NCI-H82 treated with DMSO at 0.1 percent for 48 hours (cell line): Measurements from ENCODE around the gene ZBTB39.
"Not testable (repeated sequence)": the region's sequence is repeated elsewhere in the genome, so short reads cannot be mapped to it uniquely, and the experiment has no call there.

Source experiments
- DNase-seq: peaks from one replicate; lab custom pipeline; 2025; ENCODE audit not compliant: unreplicated experiment; lab: John Stamatoyannopoulos, UW

Gene ZBTB39

DNA sequence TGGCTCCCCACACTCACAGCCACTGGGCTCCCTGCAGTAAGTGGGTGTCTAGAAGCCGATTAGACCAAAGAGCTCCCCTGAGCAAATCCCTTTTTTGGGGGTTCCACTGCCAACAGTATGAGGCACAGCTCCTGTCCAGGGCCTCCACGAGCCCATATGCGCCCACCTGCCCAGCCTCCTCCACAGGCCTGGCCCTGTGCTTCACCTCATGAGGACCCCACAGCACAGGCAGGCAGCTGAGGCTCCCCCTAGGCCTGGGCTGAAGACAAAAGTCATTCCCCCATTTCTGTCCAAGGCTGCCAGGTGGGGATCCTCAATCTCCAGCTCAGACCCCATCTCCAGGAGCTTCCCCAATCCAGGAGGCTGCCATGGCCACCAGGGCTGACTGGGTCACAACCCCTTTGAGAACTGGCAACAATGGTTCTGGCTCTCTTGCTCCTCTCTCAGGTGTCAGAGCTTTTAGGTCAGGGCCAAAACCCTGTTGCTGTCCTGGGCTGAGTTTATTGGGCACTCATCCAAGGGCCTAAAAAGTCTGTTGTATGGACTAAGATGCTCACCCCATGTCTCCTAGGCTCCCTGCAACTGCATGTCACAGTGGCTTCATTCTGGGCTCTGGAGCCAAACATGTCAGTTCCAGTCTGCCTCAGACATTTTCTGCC lies 23.6 kb downstream of the ZBTB39 start:
- not testable (repeated sequence) for DNase-seq

GRCh38 chr12:56980941-56981530 lies 25.3 kb downstream of the ZBTB39 start:
- no peak for DNase-seq

GRCh38 chr12:56980268-56980667 lies 26.1 kb downstream of the ZBTB39 start:
- no peak for DNase-seq

DNA sequence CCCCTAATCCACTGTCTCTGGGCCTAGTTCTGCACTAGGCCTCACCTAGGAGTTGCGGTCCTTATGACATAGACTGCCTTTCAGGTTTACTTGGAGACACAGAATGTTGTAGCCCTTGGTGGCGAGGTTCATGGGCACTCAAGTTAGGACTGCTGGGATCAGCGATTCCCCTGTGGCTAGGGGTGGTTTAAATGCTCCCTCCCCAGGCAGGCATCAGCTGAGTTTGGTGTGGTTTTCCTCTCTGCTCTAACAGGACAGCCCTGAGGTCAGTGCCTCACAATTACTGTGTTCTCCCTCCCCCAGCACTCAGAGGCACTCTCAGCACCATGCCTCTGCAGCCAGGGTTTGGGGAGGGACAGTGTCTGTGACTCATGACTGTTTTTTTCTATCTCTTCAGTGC lies 26.7 kb downstream of the ZBTB39 start:
- no peak for DNase-seq

GRCh38 chr12:56978397-56979138 lies 27.8 kb downstream of the ZBTB39 start:
- no peak for DNase-seq

DNA sequence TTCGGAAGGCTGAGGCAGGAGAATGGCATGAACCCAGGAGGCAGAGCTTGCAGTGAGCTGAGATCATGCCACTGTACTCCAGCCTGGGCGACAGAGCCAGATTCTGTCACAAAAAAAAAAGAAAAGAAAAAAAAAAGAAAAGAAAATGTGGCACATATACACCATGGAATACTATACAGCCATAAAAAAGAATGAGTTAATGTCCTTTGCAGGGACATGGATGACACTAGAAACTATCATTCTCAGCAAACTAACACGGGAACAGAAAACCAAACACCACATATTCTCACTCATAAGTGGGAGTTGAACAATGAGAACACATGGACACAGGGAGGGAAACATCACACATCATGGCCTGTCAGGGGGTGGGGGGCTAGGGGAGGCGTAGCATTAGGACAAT lies 29.0 kb downstream of the ZBTB39 start:
- DNase-seq: not testable (repeated sequence)

GRCh38 chr12:56974224-56974623 lies 32.1 kb downstream of the ZBTB39 start:
- not testable (repeated sequence) for DNase-seq

DNA sequence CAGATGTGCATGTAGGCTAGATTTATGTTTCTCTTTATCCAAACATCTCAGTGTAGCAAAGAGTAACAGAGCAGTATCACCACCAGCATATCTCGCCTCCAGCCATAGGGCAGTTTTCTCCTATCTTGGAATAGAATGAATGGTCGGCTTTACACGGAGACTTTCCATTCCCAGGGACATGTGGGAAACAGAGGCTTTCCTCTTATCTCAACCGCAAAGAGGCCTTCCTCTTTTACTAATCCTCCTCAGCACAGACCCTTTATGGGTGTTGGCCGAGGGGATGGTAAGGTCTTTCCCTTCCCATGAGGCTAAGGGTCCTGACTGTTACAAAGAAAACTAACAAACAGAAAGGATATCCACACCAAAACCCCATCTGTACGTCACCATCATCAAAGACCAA lies 37.4 kb downstream of the ZBTB39 start:
- DNase-seq: not testable (repeated sequence)

GRCh38 chr12:56965997-56966642 lies 40.2 kb downstream of the ZBTB39 start:
- DNase-seq: not testable (repeated sequence)

DNA sequence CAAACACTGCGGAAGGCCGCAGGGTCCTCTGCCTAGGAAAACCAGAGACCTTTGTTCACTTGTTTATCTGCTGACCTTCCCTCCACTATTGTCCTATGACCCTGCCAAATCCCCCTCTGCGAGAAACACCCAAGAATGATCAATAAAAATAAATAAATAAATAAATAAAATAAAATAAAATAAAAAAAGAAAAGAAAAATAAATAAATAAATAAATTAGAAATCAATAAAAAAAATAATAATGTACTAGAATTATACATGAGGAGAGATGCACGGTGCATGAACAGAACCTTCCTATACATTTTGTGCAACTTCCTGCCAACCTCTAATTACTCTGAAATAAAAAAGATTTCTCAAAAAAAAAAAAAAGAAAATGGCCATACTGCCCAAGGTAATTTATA lies 41.2 kb downstream of the ZBTB39 start:
- not testable (repeated sequence) for DNase-seq

DNA sequence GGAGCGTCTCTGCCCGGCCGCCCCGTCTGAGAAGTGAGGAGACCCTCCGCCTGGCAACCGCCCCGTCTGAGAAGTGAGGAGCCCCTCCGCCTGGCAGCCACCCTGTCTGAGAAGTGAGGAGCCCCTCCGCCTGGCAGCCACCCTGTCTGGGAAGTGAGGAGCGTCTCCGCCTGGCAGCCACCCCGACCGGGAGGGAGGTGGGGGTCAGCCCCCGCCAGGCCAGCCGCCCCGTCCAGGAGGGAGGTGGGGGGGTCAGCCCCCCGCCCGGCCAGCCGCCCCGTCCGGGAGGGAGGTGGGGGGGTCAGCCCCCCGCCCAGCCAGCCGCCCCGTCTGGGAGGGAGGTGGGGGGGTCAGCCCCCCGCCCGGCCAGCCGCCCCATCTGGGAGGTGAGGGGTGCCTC lies 42.8 kb downstream of the ZBTB39 start:
- DNase-seq: not testable (repeated sequence)

DNA sequence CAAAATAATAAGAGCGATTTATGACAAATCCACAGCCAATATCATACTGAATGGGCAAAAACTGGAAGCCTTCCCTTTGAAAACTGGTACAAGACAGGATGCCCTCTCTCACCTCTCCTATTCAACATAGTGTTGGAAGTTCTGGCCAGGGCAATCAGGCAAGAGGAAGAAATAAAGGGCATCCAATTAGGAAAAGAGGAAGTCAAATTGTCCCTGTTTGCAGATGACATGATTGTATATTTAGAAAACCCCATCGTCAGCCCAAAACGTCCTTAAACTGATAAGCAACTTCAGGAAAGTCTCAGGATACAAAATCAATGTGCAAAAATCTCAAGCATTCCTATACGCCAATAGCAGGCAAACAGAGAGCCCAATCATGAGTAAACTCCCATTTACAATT lies 44.1 kb downstream of the ZBTB39 start:
- not testable (repeated sequence) for DNase-seq

DNA sequence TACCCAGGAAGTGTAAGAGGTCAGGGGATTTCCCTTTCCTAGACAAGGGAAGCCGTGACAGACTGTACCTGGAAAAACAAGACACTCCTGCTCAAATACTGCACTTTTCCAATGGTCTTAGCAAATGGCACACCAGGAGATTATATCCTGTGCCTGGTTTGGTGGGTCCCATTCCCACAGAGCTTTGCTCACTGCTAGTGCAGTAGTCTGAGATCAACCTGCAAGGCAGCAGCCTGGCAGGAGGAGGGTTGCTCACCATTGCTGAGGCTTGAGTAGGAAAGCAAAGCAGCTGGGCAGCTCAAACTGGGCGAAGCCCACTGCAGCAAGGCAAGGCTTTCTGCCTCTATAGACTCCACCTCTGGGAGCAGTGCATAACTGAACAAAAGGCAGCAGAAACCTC lies 47.9 kb downstream of the ZBTB39 start:
- no peak for DNase-seq

DNA sequence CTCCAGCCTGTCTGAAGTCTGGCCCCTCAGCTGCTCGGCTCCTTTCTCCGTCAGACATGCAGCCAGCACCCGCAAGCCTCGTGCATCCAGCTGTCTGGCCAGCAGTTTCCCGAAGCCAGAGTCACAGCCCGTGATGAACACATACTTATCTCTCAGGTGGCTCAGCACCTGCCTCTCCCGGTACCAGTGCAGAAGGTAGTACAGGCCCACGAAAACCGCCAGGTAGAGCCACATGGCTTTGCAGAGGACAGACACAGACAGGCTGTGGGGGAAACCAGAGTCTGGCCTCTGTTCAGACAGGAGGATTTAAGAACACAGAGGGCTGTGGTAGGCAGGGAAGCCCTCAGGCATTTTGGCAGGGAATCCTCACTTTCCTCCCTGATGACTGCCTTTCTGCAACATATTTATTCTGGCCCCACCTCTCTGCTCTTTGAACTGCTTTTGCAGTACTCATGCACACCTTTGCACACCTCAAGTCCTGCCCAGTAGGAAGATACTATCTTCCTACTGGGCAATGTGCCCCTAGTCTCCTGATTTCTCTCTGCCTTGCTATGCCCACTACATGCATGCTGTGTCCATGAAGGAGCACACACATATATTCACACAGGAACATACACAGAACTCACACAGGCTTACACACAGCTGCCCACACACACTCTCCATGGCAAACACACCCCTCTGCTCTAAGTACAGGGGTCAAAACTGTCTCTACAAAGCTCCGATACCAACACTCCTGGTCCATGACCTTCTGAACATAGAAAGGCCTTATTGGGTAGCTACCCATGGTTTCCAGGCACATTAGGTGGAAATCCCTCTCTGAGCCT lies 48.9 kb downstream of the ZBTB39 start, which contains the start of gene RDH16:
TSS of gene RDH16 (minus strand) at position 380 of the 824 bp plus-strand sequence. CDS start at position 234, 146 bp downstream.
- no peak for DNase-seq

DNA sequence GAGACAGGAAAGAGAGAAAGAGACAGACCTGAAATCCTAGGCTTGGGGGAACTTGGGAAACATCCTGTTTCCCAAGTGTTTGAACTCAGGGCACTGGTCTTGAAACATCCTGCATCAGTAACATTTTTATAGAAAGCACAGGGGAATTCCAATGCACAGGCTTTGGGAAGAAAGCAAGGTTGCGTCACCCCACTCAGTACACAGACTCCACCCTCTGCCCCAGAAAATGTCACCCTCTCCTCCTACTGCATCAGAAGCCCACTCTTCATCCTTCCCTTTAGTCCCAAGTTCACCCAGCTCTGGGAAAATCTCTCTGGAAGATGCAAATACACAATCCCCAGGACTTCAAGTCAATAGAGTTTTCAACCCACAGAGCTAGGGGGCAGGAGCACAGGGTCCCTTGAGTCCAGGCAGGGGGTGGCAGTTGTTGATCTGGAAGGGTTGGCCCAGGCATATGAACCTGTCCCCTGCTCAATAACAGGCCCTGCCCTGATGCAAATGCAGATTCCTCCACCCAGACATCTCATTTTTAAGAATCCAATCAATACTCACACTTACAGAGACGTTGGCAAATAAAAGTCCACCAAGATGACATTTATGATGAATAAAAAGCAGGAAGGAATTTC lies 50.6 kb downstream of the ZBTB39 start:
- no peak for DNase-seq

DNA sequence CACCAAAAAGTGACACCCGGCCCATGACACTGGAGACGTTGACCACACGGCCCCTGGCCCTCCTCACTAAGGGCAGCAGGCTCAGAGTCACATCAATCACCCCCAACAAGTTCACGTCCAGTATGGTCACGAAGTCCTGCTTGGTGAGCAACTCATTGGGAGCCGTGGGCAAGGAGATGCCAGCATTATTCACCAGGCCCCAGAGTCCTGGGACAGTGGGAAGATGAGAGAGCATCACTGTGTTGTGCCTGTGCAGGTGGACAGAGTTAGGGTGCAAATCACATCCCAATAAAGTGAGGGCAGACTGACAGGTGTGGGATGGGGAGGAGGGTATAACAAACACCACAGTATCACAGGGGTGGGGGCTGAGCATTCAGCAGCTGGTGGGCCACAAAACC lies 51.4 kb downstream of the ZBTB39 start:
- no peak for DNase-seq

DNA sequence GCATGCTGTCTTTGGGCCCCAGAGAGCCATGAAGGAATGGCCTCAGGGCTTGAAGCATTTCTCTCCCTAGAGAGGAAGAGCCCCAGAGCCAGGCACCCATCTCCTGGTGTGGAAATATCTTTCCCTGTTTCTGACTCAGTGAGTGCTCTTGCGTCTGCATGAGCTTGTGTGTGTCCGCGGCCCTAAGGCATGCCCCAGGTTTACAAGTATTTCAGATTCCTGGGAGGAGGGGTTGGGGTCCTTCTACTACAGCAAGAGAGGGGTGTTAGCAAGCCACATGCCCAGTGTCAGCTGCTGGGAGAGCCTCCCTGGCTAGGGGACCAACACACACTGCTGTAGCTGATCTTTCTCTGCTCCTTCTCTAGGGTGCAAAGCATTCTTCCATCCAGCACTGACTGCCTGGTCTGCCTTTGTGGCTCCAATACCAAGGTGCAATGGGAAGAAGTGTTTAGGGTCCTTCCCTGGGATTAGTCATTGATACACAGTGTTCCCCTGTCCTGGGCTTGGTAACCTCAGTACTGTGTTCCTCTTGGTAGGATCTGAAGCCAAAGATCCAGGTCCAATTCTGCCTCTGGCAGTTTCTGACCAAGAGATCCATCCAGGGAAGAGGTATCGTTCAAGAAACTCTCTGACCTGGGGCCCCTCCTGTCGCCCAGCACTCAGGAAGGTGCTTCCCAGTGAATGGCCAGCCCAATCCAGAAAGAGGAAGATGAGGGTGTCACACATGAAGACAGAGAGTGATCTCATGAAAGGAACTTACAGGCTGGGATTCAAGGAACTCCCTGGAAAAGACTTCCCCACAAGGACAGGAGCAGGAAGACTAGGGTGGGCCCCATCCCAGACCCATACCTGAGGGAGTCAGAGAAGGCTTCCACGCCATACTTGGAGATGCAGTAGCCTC lies 52.0 kb downstream of the ZBTB39 start:
- DNase-seq: no peak

- no peak for DNase-seq
Observed at GRCh38 chr12:56953314-56953713, 53.0 kb downstream of the ZBTB39 start.
